K562 (cell line): ENCODE measurements around the gene STT3B. TPM values are rescaled to one million over a fixed set of nuclear protein-coding genes. Genes with fewer than 3 reads are reported as not detected.

Source experiments
- ATAC-seq: fragments of 200-7000 bp; cut with Tn5 transposase; 3 replicates; pipeline ENCODE4 v1.9.1; 2020; ENCODE audit warnings: moderate library complexity
- BruUV-seq: library from RNA; stranded (reverse); fragments of 400-500 nt; replicated peaks from 2 replicates; lab custom pipeline; 2021; lab: Mats Ljungman, UMichigan
- CTCF ChIA-PET: fragments of 300-600 bp; formaldehyde crosslinking; extraction: SDS; loops from one replicate; lab custom pipeline; 2021; ENCODE audit warnings: low intra/inter-chr PET ratio; lab: Yijun Ruan, JAX
- POLR2A ChIA-PET: fragments of 300-600, 350-650 bp; sonication (Branson Sonifier 250); formaldehyde crosslinking; extraction: SDS; loops from one replicate; lab custom pipeline; 2021; ENCODE audit warnings: antibody characterized with exemption, inconsistent platforms; lab: Yijun Ruan, JAX
- DNase-seq, 4 experiments: peaks; one replicate each; pipeline versions ENCODE4 v3.0.0 to v3.0.0-alpha.2; 2011 to 2018; ENCODE audit warnings: low spot score in 3 of 4, mixed read lengths in 3 of 4; ENCODE audit errors: extremely low read depth in 1 of 4
- FAIRE-seq: peaks from 2 replicates; lab custom pipeline; 2011; peaks lifted over from hg19 to GRCh38; lab: Jason Lieb, UNC
- H2AFZ ChIP-seq: 2 replicates; pipeline ENCODE4 v1.6.0; 2011; ENCODE audit warnings: low read depth, low read length, control low read depth, inconsistent platforms
- H3K27ac ChIP-seq: fragments of 200-600 bp; 3 replicates; pipeline ENCODE4 v1.8.0; 2011; ENCODE audit warnings: low read depth, mild to moderate bottlenecking, control low read depth, inconsistent platforms, low read length, moderate library complexity, mixed read lengths; ENCODE audit errors: extremely low read depth
- H3K27me3 ChIP-seq, 2 experiments: fragments of 300-600 bp in 1 of 2; 2 replicates in 1 of 2; 3 replicates in 1 of 2; pipeline versions ENCODE4 v1.6.0 to v1.8.0; 2011; ENCODE audit warnings: inconsistent platforms in 2 of 2, low read length in 2 of 2, mild to moderate bottlenecking in 1 of 2, mixed read lengths in 1 of 2, moderate library complexity in 1 of 2; ENCODE audit not compliant: control insufficient read depth in 2 of 2, insufficient read depth in 2 of 2
- H3K36me3 ChIP-seq: fragments of 300-600 bp; 3 replicates; pipeline ENCODE4 v1.8.0; 2011; ENCODE audit warnings: mild to moderate bottlenecking, low read length, inconsistent platforms; ENCODE audit not compliant: control insufficient read depth, insufficient read depth
- H3K4me1 ChIP-seq, 2 experiments: fragments of 200-600 bp in 1 of 2; replicated peaks in 1 of 2; 2 replicates in 1 of 2; 3 replicates in 1 of 2; pipeline versions ENCODE4 v1.5.1 to v1.8.0; 2011; ENCODE audit warnings: inconsistent platforms in 2 of 2, low read length in 2 of 2, mild to moderate bottlenecking in 1 of 2, mixed read lengths in 1 of 2, moderate library complexity in 1 of 2; ENCODE audit not compliant: control insufficient read depth in 2 of 2, insufficient read depth in 2 of 2
- H3K4me2 ChIP-seq: 2 replicates; pipeline ENCODE4 v1.6.1; 2011; ENCODE audit warnings: low read length, control low read depth, inconsistent platforms, mixed read lengths; ENCODE audit not compliant: insufficient read depth
- H3K4me3 ChIP-seq: fragments of 200-600 bp; sonication (generic), shearing (Covaris generic); 2 replicates; pipeline ENCODE4 v1.5.1; 2016; ENCODE audit warnings: control low read depth, inconsistent platforms
- H3K79me2 ChIP-seq: fragments of 200-600 bp; 3 replicates; pipeline ENCODE4 v1.8.0; 2011; ENCODE audit warnings: low read length, inconsistent platforms; ENCODE audit not compliant: control insufficient read depth, insufficient read depth
- H3K9ac ChIP-seq, 2 experiments: 2 replicates each; pipeline versions ENCODE4 v1.6.0 to v1.6.1; 2011; ENCODE audit warnings: low read depth in 2 of 2, low read length in 2 of 2, control low read depth in 1 of 2, inconsistent platforms in 1 of 2, mild to moderate bottlenecking in 1 of 2, mixed read lengths in 1 of 2; ENCODE audit not compliant: insufficient read depth in 1 of 2
- H3K9me1 ChIP-seq: one replicate; pipeline ENCODE4 v1.6.0; 2011; ENCODE audit warnings: inconsistent platforms, mild to moderate bottlenecking, low read length, moderate library complexity; ENCODE audit not compliant: control insufficient read depth, insufficient read depth
- H3K9me3 ChIP-seq: replicated peaks from 2 replicates; pipeline ENCODE4 v1.5.1; 2011; ENCODE audit warnings: low read depth, low read length, inconsistent platforms; ENCODE audit not compliant: control insufficient read depth, insufficient read depth
- H4K20me1 ChIP-seq: replicated peaks from 2 replicates; pipeline ENCODE4 v1.6.1; 2011; ENCODE audit warnings: low read length, inconsistent platforms, mixed read lengths; ENCODE audit not compliant: control insufficient read depth, insufficient read depth
- BCL6 ChIP-seq: fragments of 250-450 bp; sonication (Bioruptor Pico); IDR thresholded peaks from 2 replicates; pipeline ENCODE4 v1.4.0; 2020
- ETV5 ChIP-seq: sonication (generic); formaldehyde crosslinking; IDR thresholded peaks from 2 replicates; pipeline ENCODE4 v1.4.0; 2020; ENCODE audit warnings: low read depth, mild to moderate bottlenecking, missing genetic modification reagents
- FOXJ2 ChIP-seq: fragments of 200-800 bp; sonication (Bioruptor generic); IDR thresholded peaks from 2 replicates; pipeline ENCODE4 v1.6.1; 2016; ENCODE audit warnings: missing genetic modification characterization, missing compliant biosample characterization
- HNRNPUL1 ChIP-seq: fragments of 200-400 bp; formaldehyde crosslinking; IDR thresholded peaks from 2 replicates; pipeline ENCODE4 v1.6.1; 2017; ENCODE audit warnings: low read length
- JUN ChIP-seq, 2 experiments: sonication (generic) in 1 of 2; formaldehyde crosslinking in 1 of 2; IDR thresholded peaks; 2 replicates each; pipeline versions ENCODE4 v1.6.1 to v1.8.0; 2012 to 2022; ENCODE audit warnings: borderline replicate concordance in 2 of 2, mild to moderate bottlenecking in 2 of 2, improper control_type of control experiment in 1 of 2, low read depth in 1 of 2, low read length in 1 of 2, missing genetic modification reagents in 1 of 2
- NFE2L1 ChIP-seq: fragments of 450-650 bp; IDR thresholded peaks from 2 replicates; pipeline ENCODE4 v1.6.1; 2016; ENCODE audit warnings: missing genetic modification characterization, low read depth, mild to moderate bottlenecking, missing compliant biosample characterization, moderate library complexity, borderline replicate concordance
- TRIM28 ChIP-seq: fragments of 450-650 bp; IDR thresholded peaks from 2 replicates; pipeline ENCODE4 v1.6.1; 2017
- VEZF1 ChIP-seq: fragments of 200-800 bp; sonication (Bioruptor generic); IDR thresholded peaks from 2 replicates; pipeline ENCODE4 v1.6.1; 2017; ENCODE audit warnings: missing genetic modification characterization, missing compliant biosample characterization
- ZFX ChIP-seq: sonication (generic); formaldehyde crosslinking; IDR thresholded peaks from 2 replicates; pipeline ENCODE4 v1.8.0; 2022; ENCODE audit warnings: mild to moderate bottlenecking, missing genetic modification reagents, moderate library complexity
- ZNF407 ChIP-seq: fragments of 450-650 bp; IDR thresholded peaks from 2 replicates; pipeline ENCODE4 v1.6.1; 2016; ENCODE audit warnings: low read depth
- WGBS: fragments of 100-300 bp; shearing (Covaris generic); methylation state at CpG from one replicate; pipeline ENCODE4 v1.1.6; 2016; ENCODE audit warnings: low coverage, mixed read lengths; ENCODE audit not compliant: insufficient coverage; ENCODE audit errors: missing lambda C conversion rate; 5-methylcytosine and 5-hydroxymethylcytosine counted together
- in situ Hi-C: fragments of 300-500 bp; cut with MboI; formaldehyde crosslinking; loops from 4 replicates; pipeline ENCODE4 v1.15.0; 2018; ENCODE audit warnings: inconsistent platforms, mixed read lengths
- intact Hi-C: fragments of 100-400 bp; cut with micrococcal nuclease; formaldehyde crosslinking; loops from 2 replicates; pipeline ENCODE4 v1.14.2; 2022
- polyA plus RNA-seq, 8 experiments: library from polyadenylated mRNA; depleted of rRNA in 4 of 8; stranded (reverse) in 5 of 8; unstranded in 3 of 8; fragments of >200 nt; fragmentation: Nextera tagmentation in 2 of 8; fragmentation: Illumina TruSeq in 1 of 8; extraction: Ambion mirVana in 2 of 8; extraction: Trizol in 1 of 8; gene quantifications; 2 replicates each; pipeline versions ENCODE4 v1.2.1 to v1.2.3, GENCODE V29; 2011 to 2014; ENCODE audit warnings: inconsistent platforms in 1 of 8, missing spikeins in 1 of 8
- total RNA-seq, 7 experiments: library from RNA; depleted of rRNA in 6 of 7; stranded (reverse); fragments of >200 nt in 6 of 7; fragmentation: Illumina TruSeq in 2 of 7; extraction: Trizol in 2 of 7; gene quantifications; 2 replicates each; pipeline versions ENCODE4 v1.2.1 to v1.2.3, GENCODE V29; 2011 to 2021; ENCODE audit warnings: low replicate concordance in 1 of 7
- TF ChIP-seq, protein P1 (sequence below): sonication (generic); formaldehyde crosslinking; IDR thresholded peaks from 2 replicates; pipeline ENCODE4 v1.8.0; 2023; ENCODE audit warnings: mild to moderate bottlenecking, missing genetic modification reagents

STT3B gene
- total and polyA plus RNA-seq, 9 of the 15 experiments (the other 6 are each of a cell fraction or from before 2014, with no cell fraction given): 22.4 to 147 (median 100) TPM

GRCh38 chr3:31546725-31547124 is 14.0 kb downstream of the STT3B start:
- Histone ChIP-seq H3K79me2 (peaks cover 99% of the 10 kb centered on the region), H3K9me3 (no peaks in the 10 kb centered on the region; the same call in 1 of the 2 replicates), H2AFZ (no peak overlapping the region), H3K27me3 (no peaks in the 10 kb centered on the region), H3K4me2 (no peak overlapping the region), H3K4me1 (peaks cover 4% of the 10 kb centered on the region in 2 experiments; a peak in 3 of 5 replicates), H3K27ac (no peak overlapping the region), H3K4me3 (no peak overlapping the region), H4K20me1 (peaks cover 33% of the 10 kb centered on the region), H3K9me1 (no peaks in the 10 kb centered on the region), H3K9ac (no peak overlapping the region), H3K36me3 (peaks cover 3% of the 10 kb centered on the region; the same call in 1 of the 3 replicates)
- TF ChIP-seq ZFX (CRISPR knock-in tag): no peak
- TF ChIP-seq JUN (IDR thresholded peaks at IDR 0.05; ENCODE audit: borderline replicate concordance, low read depth, low read length): no peak
- TF ChIP-seq JUN (CRISPR knock-in tag; IDR thresholded peaks at IDR 0.05; ENCODE audit: borderline replicate concordance): no peak
- TF ChIP-seq TRIM28: no peak
- no peak for TF ChIP-seq VEZF1 (CRISPR knock-in tag)
- TF ChIP-seq BCL6 (CRISPR knock-in tag): no peak
- TF ChIP-seq FOXJ2: no peak
- TF ChIP-seq, protein P1, sequence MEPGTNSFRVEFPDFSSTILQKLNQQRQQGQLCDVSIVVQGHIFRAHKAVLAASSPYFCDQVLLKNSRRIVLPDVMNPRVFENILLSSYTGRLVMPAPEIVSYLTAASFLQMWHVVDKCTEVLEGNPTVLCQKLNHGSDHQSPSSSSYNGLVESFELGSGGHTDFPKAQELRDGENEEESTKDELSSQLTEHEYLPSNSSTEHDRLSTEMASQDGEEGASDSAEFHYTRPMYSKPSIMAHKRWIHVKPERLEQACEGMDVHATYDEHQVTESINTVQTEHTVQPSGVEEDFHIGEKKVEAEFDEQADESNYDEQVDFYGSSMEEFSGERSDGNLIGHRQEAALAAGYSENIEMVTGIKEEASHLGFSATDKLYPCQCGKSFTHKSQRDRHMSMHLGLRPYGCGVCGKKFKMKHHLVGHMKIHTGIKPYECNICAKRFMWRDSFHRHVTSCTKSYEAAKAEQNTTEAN (CRISPR knock-in tag): no peak
- TF ChIP-seq HNRNPUL1: no peak
- TF ChIP-seq ZNF407: no peak
- TF ChIP-seq NFE2L1 (tag): no peak
- no peak for TF ChIP-seq ETV5 (CRISPR knock-in tag)
- POLR2A ChIA-PET: interaction anchor here (1.2 to 3.1 kb wide), 4 partner anchors 11 to 27 kb away, joined by 4 to 25 read pairs (median 12); partner anchors contain the start of gene STT3B
- in situ Hi-C loops (no loop called here), intact Hi-C loops (no loop called here)
- no TSS peak for BruUV-seq
- ATAC-seq (no peak), FAIRE-seq (no peak), DNase-seq (no peak)
- CTCF ChIA-PET: no interaction called here
- WGBS: 59% methylated on average over 1 of the region's 1 CpG
